Measurements from ENCODE around the gene PRUNE2. TPM values are rescaled to one million over a fixed set of nuclear protein-coding genes. Genes with fewer than 3 reads are reported as not detected.

PRUNE2 gene
- total RNA-seq, 1 experiment from 2014 or later: 0.59 TPM

- ChIA-PET POLR2A (no interaction called here), CTCF (no interaction called here), RAD21 (ENCODE audit: low non-redundant PET in 1 of 2, low total read pairs in 2 of 2, uncharacterized antibody in 2 of 2, unreplicated experiment in 2 of 2) (no interaction called here)
- H3K27ac ChIP-seq (ENCODE audit: low read depth, low read length): no peak overlapping the region
- intact Hi-C loops (cut with micrococcal nuclease): no loop called here
- no peaks in the 10 kb centered on the region for H4K20me1 ChIP-seq (ENCODE audit: insufficient read depth)
- H3K27me3 ChIP-seq (ENCODE audit: insufficient read depth, low read length): no peaks in the 10 kb centered on the region
- no peaks in the 10 kb centered on the region for H3K36me3 ChIP-seq (ENCODE audit: control insufficient read depth in 1 of 2, insufficient read depth in 2 of 2, low read length in 2 of 2)
- H3K4me3 ChIP-seq (replicated peaks in 1 of 2; ENCODE audit: low read depth in 1 of 2, low read length in 2 of 2): no peak overlapping the region
- H3K4me2 ChIP-seq (ENCODE audit: low read length): no peak overlapping the region
- no peaks in the 10 kb centered on the region for H3K79me2 ChIP-seq (ENCODE audit: insufficient read depth, low read length)
- H3K9me2 ChIP-seq (ENCODE audit: insufficient read depth): no peaks in the 10 kb centered on the region
- peaks cover 0 to 3% of the 10 kb centered on the region in 2 experiments; a peak in 1 of 4 replicates for H3K9me3 ChIP-seq (ENCODE audit: control insufficient read depth in 1 of 2, insufficient read depth in 1 of 2, low read depth in 1 of 2, low read length in 2 of 2)
- ATAC-seq (no peak), DNase-seq (ENCODE audit: low read depth, low spot score) (no peak)
- H3K9ac ChIP-seq (ENCODE audit: low read length): no peak overlapping the region
- TF ChIP-seq JUND (IDR thresholded peaks at IDR 0.05) (no peak), SIN3A (IDR thresholded peaks at IDR 0.05; ENCODE audit: low read depth) (no peak), POLR2A (IDR thresholded peaks at IDR 0.05; ENCODE audit: borderline replicate concordance, extremely low read depth, insufficient read depth, insufficient read length) (no peak), FOSL1 (IDR thresholded peaks at IDR 0.05; ENCODE audit: low read depth) (no peak), POLR2AphosphoS5 (IDR thresholded peaks at IDR 0.05; ENCODE audit: low read depth, low read length) (no peak), RAD21 (IDR thresholded peaks at IDR 0.05; ENCODE audit: low read depth) (no peak), SP1 (IDR thresholded peaks at IDR 0.05; ENCODE audit: low read depth) (no peak), ZNF274 (IDR thresholded peaks at IDR 0.05; ENCODE audit: low read depth, low read length) (no peak), CEBPB (IDR thresholded peaks at IDR 0.05; ENCODE audit: low read depth) (no peak), YY1 (IDR thresholded peaks at IDR 0.05; ENCODE audit: extremely low read depth, insufficient replicate concordance, low read depth, low read length) (no peak), ZFX (IDR thresholded peaks at IDR 0.05) (no peak)
- TF ChIP-seq, protein P1, sequence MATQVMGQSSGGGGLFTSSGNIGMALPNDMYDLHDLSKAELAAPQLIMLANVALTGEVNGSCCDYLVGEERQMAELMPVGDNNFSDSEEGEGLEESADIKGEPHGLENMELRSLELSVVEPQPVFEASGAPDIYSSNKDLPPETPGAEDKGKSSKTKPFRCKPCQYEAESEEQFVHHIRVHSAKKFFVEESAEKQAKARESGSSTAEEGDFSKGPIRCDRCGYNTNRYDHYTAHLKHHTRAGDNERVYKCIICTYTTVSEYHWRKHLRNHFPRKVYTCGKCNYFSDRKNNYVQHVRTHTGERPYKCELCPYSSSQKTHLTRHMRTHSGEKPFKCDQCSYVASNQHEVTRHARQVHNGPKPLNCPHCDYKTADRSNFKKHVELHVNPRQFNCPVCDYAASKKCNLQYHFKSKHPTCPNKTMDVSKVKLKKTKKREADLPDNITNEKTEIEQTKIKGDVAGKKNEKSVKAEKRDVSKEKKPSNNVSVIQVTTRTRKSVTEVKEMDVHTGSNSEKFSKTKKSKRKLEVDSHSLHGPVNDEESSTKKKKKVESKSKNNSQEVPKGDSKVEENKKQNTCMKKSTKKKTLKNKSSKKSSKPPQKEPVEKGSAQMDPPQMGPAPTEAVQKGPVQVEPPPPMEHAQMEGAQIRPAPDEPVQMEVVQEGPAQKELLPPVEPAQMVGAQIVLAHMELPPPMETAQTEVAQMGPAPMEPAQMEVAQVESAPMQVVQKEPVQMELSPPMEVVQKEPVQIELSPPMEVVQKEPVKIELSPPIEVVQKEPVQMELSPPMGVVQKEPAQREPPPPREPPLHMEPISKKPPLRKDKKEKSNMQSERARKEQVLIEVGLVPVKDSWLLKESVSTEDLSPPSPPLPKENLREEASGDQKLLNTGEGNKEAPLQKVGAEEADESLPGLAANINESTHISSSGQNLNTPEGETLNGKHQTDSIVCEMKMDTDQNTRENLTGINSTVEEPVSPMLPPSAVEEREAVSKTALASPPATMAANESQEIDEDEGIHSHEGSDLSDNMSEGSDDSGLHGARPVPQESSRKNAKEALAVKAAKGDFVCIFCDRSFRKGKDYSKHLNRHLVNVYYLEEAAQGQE (IDR thresholded peaks at IDR 0.05; ENCODE audit: low read depth): no peak
- no peak overlapping the region for H2AFZ ChIP-seq (ENCODE audit: low read depth, low read length, poor library complexity, severe bottlenecking)
- peaks cover 0 to 6% of the 10 kb centered on the region in 2 experiments; a peak in 1 of 4 replicates for H3K4me1 ChIP-seq (ENCODE audit: control insufficient read depth in 1 of 2, insufficient read depth in 2 of 2, low read length in 2 of 2)
- no TSS peak for BruUV-seq (replicated peaks)
These were observed 15.3 kb upstream of the PRUNE2 start for GRCh38 chr9:76921165-76921564.

Data from HCT116 (cell line).